ENCODE data around the gene CDH6.

Gene CDH6

GRCh38 chr5:31193591-31194467 lies at the start of gene CDH6:
TSS of gene CDH6 (plus strand) at chr5:31193686. CDS start at chr5:31267474, 73,788 bp downstream.
- no peak for DNase-seq

DNA sequence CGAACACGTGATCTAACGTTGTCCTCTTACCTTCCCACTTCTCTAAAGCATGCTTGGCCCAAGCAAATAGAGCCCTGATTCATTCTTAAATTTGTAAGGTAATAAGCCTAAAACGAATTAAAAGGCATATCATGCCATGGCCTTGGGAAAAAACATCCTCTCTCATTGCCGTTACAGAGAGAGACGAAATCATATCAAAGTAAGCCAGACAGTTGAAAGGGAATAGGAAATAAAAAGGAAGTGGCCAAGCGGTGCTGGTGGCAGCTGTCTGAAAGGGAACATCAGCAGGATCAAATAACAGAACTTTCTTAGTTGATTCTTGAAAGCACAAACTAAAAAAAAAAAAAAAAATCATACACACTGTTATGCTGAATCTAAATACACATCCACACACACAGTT lies 49.1 kb upstream of the CDH6 start:
- DNase-seq, result no peak

DNA sequence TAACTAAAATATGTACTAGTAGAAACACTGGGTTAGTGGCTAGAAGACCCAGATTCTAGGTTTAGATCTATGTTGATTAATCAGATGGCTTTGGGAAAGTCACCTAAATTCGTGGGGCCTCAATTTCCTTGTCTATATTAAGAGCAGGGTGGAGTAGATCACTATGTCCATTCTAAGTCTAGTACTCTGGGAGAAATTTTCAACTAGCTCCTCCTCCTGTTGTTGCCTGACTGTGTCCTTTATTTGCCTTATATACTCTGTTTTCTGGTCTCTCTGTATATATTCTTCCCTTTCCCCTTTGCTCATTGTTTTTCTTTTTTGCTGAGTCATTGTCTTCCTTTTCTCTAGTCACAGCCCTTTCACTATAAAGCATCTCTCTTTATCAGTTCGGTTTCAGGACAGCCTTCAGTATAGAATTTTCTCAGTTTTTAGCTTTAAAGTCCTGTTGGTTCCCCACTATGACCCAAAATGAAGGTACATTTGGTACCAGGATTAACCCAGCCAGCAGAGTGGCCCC lies 44.5 kb upstream of the CDH6 start:
- DNase-seq, result no peak

GRCh38 chr5:31153521-31153920 lies 40.0 kb upstream of the CDH6 start:
- DNase-seq, result no peak

- no peak for DNase-seq
Observed at GRCh38 chr5:31156631-31157160, 36.8 kb upstream of the CDH6 start.

DNA sequence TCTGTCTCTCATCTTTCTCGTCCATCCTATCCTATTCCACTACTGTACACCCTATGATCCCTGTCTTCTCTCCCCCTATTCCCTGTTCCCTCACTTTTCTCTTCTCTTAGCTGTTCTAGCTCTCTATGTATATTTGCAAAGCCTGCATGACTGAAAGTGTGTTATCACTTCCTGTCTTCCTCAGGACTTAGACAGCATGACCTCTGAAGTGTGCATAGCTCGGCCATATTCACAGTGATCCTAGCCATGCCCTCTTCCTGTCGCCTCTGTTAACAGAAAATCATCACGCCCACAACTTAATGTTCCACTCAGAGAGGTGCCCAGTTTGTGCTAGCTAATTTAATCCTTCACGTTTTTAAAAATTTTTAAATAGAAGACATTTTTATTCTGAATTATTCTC lies 35.8 kb upstream of the CDH6 start:
- no peak for DNase-seq

DNA sequence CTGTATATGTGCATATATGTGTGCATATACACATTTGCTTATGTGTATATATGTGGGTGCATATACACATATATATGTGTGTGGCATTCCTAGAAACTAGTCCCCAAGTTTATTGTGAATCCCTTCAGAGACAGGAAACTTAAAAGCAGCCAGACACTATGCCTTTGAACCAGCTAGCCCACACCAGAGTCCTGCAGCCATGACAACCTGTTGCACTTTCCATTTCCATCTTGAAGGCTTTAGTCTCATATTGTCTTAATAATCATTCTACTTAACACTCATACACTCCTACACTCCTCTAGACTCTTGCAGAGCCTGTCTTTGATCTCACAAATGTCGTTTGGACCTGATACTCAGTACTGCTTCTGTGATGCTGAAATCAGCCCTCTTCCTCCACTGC lies 34.8 kb upstream of the CDH6 start:
- DNase-seq, result no peak

GRCh38 chr5:31161781-31162181 lies 31.7 kb upstream of the CDH6 start:
- no peak for DNase-seq

- DNase-seq, result no peak
Observed at GRCh38 chr5:31165729-31166128, 27.8 kb upstream of the CDH6 start.

DNA sequence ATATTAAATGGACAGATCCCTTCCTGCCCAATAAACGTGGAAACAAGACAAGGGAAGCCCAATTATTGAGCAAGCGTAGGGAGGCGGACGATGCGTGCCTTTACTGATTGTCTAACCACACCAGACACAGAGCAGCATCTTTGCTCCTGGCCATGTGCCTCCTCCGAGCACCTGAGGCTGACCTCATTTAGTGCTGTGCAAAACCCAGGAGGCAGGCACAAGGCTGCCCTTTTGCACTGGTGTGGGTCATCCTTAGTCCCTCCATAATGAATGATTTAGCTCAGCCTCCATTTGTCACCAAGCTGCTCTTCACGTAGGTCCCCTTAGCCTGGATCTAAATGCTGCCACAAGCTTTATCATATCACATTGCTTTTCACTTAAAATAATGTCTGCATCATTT lies 24.1 kb upstream of the CDH6 start:
- DNase-seq, result no peak

DNA sequence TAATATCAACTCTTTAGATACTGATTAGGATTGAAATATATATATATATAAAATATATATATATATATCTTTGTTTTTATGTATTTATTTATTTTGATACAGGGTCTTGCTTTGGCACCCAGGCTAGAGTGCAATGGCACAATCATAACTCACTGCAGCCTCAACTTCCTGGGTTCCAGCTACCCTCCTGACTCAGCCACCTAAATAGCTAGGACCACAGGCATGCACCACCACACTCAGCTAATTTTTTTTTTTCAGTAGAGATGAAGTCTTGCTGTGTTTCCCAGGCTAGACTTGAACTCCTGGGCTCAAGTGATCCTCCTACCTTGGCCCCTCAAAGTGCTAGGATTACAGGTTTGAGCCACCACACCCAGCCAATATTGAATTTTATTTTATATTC lies 20.6 kb upstream of the CDH6 start:
- no peak for DNase-seq

GRCh38 chr5:31173614-31174013 lies 19.9 kb upstream of the CDH6 start:
- no peak for DNase-seq

DNA sequence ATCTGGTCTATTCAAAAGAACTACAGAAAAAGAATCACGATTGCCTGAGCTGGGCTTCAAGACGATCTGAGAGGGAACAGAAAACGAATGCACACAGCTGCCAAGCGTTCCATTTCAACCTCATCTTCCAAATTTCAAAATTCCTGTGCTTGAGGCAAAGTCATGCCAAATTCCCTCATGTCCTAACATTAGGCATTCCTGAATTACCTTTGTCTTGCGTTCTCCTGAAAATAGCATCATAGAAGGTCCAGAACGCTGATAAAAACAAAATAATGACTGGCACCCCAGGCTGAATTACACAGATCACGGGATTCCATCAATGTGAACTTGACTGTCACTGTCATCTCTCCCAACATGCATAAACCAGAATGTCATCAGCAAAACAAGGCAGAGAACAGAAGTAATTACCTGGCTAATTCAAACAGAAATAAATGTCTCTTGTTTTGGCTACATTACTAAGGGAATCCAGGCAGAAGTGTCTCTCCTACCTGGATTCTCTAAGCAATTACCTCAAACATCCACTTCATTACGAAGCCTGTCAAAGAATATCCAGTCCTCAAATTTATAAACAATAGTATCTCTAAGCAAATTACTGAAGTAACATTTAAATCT lies 12.0 kb upstream of the CDH6 start:
- DNase-seq, result no peak

DNA sequence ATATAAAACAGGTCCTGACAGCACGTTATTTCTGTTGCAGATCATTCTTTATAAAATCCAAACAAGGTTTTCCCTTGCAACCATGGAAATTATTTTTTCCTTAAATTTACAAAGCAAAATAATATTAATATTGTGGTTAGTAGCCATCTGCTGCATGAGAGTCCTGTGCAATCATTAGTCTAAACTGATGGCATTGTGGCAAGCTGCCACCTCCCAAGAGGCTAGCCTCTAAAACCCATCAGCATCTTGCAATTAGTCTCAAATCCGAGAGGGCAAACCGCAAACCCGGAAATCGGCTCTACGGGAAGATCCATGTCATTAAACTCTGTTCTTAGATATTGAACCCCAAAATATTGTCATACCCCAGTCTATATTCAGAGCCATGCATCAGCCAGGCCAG lies 11.3 kb upstream of the CDH6 start:
- DNase-seq, result no peak

DNA sequence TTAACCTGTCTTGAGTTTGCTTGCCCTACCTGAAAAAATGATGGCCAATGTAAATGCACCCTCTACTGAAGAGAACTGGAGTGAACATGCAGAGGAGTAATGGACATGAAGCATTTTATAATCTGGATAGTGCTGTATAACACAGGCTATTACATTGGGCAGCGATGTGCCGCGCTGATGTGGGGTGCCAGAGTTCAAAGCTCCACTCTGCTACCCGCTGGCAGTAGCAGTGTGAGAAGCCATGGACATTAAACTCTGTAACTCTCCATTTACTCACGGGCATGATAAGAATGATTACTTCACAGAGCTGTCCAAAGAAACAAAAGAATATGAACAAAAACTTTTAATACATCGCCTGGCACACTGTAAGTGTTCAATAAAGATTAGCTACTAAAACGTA lies 7.5 kb upstream of the CDH6 start:
- no peak for DNase-seq

DNA sequence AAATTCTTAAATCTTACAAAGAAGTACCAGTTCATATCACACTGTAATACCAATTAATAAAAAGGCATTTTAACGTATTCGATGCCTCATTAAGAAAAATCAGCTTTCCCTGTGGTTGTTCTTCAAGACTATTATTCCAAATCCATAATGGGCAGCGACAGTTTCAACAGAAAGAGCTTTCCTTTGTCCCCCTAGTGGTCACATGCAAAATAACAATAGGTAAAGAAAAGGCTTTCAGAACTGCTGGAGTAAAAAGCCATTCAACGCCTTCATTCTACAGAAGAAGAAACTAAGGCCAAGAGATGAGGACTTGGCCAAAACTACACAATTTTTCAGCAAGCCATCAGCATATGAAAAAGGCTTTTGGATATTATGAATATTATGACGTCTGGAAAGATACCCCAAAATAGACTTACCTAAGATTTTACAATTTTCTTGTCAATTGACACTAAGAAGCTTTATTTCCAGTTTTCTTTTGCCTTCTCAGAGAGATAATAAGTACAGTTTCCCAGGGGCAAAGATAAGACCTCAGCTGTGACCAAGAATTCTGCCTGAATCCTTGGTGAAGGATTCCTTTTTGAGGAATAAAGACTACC lies 6.7 kb upstream of the CDH6 start:
- no peak for DNase-seq

DNA sequence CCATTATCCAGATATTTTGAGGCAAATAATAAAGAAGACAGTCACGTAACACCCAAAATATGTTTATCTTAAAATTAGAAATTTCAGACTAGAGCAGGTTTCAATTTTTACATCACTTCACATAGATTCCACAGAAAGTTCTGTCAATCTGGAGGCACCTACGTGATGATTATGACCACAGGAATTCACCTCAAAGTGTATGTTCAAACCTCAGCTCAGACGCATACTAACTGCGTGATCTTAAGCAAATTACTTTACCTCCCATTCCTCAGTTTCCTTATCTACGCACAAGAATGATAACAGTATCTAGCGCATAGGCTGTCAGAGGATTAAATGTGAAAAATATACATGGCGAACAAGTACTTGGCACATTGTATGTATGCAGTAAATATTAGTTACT lies 5.9 kb upstream of the CDH6 start:
- no peak for DNase-seq

GRCh38 chr5:31192442-31192841 lies 1.0 kb upstream of the CDH6 start:
- no peak for DNase-seq

DNA sequence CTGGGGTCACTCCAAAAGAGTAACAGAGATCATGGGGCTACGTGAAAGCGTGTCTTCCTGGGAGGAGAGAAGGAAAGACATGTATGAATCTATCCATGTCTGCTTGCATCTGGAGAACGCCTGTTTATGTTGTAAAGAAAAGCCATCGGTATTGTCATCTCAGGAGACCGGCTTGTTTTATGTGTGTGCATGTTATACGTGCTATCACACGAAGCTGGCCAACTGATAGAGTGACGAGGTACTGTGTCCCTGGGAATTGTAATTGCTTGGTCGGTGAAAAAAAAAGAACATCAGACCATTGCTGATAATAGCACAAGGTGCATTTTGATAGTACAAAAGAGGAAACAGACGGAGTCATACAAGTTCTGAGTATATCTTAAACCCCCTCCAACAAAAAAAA lies 370 bp upstream of the CDH6 start:
- DNase-seq, result no peak

DNA sequence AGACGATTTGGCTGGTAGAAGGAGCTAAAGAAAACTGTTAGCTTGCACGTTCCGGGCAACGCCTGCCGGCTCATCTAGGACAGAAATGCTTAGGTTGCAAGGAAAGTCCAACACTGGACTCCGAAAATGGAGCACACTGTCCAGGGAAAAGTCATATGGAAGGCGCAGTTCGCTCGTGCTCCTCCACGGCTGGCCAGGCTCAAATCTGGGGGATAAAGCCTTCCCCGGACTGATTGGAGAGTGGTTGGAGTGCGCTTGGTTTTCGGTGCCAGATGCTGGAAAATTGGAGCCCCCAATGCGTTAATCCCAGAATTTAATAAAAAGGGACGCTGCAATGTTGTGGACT lies 955 bp downstream of the CDH6 start:
- DNase-seq, result no peak

DNA sequence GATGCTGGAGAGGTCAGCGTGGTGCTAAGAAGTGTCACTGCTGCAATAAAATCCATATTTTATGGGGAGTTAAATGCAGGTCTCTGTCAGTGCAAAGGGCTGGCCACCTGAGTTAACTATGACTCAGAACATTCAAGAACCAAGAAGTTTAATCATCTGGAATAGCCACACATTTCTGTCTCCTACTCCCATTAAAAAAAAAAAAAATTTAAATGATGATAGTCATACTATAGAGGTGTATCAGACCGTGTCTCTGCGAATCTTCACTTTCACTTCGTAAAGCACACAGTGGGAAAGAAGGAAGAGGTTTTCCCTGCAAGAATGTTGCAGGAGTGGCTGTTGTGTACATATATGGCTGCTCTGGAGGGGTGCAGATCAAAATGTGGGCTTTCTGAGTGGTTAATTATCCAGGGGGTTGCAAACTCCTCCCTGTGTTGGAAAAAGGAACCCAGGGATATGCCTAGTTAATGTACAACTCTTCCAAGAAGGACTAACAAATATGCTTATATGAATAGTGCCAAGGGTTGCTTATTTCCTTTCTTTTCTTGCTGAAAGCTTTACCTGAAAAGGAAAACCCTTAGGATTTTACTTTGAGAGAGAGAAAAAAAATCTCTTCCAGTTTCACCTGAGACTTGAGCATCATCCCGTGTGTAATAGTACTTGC lies 1.5 kb downstream of the CDH6 start:
- no peak for DNase-seq

- no peak for DNase-seq
Observed at GRCh38 chr5:31196309-31196708, 2.8 kb downstream of the CDH6 start.

DNA sequence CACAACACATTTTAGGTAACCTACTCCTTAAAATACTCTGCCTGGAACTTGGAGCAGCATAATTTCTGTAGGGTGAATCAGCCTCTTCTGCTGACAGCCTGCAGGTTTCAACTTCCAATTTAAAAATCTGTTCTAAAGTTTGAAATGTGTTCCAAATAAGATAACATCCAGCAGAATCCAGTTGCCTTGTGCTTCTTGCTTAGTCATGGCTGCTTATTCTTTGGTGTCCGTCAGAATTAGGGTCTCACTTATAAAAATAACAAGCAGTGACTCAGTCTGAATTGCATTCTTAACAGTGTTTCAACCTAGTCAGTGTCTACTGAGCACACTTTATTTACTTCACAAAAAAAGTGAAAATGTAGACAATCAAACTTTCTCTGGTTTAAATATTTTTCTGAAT lies 3.7 kb downstream of the CDH6 start:
- DNase-seq, result no peak

Data from activated CD8-positive, alpha-beta memory T cell treated with anti-CD3 and anti-CD28 coated beads, Interleukin-2, amount 50 U/mL, for 4 hours (primary cell).